Measurements from ENCODE around the gene SLC1A2.

Gene SLC1A2

DNA sequence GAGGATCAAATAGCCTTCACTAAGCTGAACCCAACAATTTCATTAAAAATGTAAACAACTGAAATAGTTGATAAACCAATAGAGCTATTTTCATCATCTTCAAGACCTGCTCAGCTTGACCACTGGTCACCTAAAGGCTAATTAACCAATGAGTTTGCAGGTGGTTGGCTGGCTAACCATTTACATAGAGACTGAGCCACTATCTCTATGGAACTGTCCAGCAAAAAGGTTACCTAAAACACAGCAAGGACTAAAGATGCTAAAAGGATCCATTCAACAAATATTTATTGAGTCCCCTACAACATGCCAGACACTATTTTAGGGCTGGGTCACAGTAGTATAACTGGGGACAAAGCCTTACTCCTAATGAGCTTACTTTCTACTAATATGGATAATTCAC is 156.6 kb downstream of the SLC1A2 start:
- no peak for DNase-seq

DNA sequence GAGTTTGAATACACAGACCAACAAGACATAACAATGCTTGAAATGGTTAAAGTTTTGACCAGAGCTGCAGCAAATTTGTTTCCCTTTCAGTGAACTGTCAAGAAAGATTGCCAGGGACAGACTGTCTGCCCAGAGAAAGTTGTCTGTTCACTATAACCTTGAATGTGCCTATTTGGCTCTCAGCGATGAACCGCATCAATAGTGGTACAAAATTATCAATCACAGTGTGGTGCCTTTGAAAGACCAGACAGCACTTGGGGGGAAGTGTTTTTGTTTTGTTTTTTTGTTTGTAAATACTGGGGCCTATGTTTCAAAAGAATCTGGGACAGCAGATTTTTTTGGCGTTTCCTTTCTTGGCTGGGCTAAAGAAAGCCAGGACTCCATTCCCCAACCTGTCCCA is 157.3 kb downstream of the SLC1A2 start:
- no peak for DNase-seq

DNA sequence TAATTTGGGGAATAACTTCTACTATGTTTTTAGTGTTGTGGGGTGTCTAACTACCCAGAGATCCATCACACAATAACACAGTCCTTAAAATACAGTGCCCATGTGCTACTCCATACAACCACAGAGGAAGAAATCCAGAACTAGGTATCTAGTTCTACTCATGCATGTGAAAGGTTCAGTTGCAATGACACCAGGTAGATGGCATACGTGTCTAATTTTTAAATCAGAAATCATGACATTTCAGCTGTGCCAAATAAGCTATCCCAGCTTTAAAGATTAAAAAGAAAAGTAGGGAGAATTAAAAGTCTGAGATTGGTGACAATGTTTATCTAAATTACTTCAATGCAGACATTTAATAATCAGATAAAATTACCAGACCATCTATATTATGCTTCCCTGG is 158.2 kb downstream of the SLC1A2 start:
- DNase-seq: no peak

DNA sequence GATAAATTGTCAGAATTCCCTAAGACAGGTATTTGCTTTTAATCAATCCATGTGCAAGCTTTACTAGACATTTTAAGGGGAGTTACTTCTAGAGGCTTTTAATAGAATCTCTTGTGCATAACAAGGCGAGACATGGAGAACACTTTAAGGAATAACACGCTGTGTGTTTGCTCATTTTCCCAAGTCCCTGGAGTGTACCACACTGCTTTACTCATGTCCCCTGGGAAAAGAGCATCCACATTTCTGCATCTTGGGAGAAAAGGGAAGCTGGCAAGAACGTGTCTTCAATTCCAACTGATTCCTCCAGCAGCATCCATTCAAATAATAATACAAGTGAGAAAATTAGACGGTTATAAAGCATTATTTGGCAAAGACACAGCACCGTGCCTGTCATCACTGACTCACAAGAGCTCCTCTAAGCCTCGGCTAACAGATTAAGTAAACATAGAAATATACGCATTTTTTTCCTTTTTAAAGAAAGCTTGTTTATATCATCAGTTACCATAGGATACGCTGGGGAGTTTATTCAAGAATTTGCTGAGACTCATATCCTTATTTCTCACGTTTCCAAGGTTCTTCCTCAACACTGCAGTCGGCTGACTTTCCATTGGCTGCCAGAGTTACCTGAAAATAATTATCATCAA is 158.9 kb downstream of the SLC1A2 start:
- DNase-seq: no peak

DNA sequence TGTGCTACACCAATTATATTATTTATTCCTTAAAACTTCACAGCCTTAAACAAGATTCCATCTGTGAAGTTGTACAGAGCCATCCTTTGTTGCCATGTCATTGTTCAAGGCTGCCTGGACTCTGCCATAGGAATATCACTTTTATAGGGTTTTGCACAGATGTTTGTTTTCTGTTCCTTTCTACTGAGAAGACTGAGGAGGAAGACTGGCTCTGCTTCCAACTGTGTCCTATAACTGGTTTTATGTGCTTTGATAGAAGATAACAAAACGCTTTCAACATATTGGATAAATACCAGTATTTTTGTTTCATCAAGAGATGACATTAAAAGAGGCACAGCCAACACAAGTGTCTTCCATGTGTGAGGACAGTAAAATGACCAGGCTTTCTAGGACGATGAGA is 159.8 kb downstream of the SLC1A2 start:
- no peak for DNase-seq

DNA sequence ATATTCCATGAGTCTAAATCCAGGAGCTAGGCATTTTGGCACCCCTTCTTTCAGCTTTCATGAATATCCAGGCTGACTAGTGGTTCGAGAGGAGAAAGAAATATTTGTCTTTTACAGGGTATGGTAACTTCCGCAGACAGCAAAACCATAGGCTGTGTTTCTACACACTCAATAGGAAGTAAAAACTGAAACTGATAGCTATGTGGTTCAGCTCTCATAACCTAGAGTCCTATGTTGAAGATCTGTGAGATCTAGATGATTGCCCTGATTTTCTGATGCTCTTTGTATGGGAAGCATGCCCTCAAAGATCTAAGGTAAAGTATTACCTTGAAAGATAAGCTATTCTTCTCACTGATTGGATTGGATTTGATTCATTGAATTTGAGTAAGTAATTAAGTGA is 162.1 kb downstream of the SLC1A2 start:
- no peak for DNase-seq

DNA sequence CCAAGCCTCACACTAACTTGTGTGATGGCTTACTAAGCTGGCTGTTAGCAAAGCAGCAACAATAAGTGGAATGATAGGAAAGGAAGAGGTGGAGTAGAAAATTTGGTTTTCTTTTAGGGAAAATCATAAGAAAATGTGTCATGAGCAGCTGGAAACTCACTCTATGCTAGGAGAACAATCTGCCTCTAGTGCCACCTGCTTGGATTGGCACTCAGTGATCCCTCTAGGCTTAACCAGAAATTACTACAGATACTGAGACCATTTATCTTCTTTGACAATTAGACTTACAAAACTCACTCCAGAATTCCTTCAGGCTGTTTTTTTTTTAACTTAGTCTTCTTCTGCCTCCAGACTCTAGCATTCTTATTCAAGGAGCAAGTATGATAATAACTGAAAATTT is 163.1 kb downstream of the SLC1A2 start:
- no peak for DNase-seq

DNA sequence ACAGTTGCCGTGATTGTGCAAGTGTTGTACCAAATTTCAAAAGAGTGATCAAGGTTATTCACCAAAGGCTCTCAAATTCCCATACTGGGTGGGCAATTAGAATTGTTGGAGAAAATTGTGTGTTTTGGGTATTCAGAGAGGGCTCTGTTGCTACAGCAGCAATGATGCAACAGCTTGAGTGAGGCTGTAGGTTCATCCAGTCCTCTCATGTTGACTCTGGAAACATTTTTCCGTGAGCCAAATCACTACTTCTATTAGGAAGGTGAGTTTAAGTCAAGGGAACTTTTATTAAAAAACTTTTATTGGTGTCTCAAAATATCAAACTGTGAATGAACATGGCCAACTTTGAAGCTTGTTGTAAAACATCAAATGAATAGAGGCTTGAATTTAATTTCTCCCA is 163.8 kb downstream of the SLC1A2 start:
- no peak for DNase-seq

DNA sequence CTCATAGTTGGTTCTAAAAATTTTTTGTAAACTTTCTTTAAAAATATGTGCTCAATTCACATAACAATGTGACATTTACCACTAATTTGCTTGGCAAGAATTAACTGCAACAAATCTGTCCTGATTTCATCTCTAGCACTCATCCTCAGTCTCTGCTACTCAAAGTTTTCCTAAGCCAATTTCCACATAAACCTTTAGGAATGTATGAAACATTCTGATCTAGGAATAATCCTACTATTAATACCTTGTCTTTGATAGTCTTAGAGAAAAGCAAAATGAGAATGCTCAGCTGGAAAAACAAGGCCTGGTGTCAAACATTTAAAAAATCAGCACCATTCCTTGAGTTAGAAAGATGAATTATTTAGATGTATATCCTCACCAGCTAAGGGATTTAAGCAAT is 166.1 kb downstream of the SLC1A2 start:
- DNase-seq: no peak

DNA sequence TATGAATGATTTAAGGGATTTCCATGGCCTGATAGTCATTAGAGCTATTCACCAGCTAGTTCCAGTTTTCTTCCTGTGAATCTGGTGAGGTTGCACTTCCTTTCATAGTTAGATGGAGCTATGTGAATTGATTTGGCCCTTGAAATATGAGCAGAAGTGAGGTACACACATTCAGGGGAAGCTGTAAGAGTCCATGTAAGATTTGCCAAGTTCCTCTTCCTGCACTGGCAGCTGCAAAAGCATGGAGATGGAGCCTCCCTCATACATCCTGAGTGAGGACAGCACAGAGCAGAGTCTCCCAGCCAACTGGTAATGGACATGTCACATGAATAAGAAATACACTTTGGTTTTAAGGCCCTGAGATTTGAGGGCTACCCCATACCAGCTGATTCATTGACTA is 168.7 kb downstream of the SLC1A2 start:
- no peak for DNase-seq

DNA sequence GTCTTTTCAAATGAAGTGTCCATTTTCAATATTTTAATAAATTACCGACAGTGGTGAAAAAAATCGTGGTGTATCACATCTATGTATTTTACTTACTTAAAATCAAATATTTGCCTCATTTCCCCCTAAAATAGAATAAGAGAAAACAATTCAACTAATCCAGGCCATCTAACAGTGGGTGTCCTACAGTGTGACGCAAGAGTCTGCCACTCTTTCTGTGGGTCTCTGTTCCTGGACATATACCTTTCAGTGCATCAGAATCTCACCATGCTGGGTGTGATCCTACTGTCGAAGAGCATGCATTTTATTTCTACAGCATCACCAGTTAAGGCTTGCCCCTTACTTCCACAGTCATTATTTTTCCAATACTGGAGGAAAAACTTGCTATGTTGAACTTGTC is 169.2 kb downstream of the SLC1A2 start:
- DNase-seq: no peak

DNA sequence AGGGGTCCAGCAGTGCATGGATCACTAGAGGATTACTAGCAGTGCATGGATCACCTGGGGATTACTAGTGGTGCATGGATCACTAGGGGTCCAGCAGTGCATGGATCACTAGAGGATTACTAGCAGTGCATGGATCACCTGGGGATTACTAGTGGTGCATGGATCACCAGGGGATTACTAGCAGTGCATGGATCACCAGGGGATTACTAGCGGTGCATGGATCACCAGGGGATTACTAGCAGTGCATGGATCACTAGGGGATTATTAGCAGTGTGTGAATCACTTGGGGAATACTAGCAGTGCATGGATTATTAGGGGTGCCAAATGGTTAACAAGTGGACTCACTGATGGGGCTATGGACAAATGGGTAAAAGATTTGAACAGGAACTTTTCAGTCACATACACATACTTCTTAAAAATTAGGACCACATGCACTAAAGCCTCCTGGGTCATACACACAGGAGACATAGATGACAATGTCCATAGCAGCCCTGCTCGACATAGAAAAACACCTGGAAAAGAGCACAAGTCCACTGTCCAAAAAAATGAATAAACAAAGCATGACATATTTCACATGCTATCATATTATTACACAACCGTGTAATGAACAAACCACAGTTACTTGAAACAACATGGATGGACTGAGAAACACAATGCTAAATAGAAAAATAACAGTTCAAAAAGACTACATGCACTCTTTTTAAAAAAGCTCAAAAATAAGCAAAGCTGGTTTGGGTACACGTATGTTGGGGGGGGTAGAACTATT is 170.6 kb downstream of the SLC1A2 start:
- no peak for DNase-seq

DNA sequence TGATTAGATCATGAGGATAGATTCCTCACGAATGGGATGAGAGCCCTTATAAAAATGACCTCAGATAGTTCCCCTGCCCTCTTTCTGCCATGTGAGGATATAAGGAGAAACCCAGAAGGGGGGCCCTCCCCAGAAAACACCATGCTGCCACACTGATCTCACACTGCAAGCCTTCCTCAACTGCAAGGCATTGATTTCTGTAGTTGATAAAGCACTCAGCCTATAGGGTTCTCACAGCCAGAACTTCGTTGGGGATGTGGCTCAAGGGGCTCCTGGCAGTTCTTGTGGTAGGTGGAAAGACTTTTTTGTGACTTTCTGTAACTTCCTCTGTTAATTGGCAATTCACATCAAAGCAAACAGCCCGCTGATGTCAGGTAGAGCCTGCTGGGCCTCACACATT is 171.5 kb downstream of the SLC1A2 start:
- DNase-seq: no peak

DNA sequence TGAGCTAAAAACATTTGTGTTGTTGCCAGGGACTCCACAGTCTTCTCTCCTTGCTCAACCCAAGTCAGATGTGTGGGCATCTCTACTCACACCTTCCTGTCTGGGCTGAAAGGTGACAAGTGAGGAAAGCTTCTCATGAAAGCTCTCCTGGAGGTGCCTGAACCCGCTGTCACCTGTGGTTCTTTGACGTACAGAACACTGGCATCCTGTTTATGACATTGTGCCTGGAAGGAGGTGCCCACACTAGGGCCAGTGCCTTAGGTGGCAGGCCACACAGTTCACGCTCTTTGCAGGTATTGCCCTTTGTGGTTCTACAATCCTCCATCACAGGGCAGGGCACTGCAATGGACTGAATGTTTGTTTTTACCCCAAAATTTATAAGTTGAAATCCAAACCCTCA is 171.9 kb downstream of the SLC1A2 start:
- no peak for DNase-seq

DNA sequence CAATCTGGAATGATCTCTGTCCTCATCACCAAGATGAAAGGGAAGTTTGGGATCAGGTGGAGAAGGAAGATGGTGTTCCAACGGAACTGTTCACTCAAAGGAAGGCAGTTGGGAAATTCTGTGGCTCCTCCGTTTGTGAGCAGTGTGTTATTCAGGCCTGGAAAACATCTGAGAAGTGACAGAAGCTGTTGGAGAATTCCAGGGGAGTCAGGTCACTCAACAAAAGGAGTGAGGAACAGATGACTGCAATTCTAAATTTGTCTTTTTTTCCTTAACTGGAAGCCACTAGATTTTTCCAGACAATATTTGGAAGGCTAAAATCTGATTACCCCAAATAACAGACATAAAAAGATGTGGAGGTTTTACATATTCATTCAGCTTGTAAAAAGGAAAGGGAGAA is 172.6 kb downstream of the SLC1A2 start:
- no peak for DNase-seq

DNA sequence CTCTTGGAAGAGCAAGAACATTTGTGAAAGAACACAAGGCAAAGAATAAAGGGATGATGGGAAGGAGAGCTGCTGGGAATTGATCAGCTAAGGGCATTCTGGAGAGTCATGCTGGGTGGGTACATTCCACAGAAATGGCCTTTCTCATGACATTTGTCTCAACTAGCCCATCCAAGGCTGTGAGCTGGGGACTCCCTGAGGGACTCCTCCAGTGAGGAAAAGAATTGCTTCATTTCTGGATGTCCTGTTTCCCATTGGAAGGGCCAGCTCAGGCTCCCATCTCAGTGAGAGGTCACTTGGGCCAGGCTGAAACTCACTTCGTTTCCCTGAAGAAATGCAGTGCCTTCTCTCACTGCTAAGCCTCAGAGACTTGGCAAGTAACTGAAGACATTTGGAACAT is 173.6 kb downstream of the SLC1A2 start:
- no peak for DNase-seq

DNA sequence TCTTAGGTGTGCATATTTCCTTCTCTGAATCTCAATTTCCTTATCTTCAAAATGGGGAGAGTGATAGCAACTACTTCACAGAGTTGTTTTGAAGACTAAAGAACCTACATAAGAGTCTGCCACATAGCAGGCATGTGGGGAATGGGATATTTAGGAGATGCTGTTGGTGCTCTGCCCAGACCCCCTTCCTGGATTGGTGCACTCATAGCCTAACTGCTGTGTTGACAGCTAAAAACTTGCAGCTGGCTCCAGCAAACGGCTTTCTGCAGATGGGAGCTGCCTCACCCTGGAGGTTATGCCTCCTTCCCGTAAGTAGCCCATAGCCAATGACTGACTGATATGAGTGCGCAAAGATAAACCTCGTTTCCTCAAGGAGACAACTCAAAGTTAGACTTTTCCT is 174.3 kb downstream of the SLC1A2 start:
- DNase-seq: no peak

DNA sequence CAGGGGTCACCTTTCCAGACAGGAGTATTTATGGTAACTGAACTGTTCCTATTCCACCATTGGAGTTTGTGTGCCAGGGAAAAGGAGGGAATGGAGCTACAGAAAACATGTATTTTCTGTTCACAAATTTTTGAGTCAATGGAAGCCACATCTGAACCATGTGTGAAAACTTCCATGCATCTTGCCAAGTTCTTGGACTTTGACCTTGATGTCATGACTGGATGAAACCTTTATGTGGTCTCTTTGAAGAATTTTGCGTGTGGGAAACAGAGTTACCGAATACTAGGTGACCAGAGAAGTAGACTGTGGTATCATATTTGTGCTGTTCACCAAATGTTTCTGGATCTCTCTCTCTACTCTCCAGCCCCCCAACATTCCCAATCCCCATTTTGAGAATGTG is 175.6 kb downstream of the SLC1A2 start:
- DNase-seq: no peak

DNA sequence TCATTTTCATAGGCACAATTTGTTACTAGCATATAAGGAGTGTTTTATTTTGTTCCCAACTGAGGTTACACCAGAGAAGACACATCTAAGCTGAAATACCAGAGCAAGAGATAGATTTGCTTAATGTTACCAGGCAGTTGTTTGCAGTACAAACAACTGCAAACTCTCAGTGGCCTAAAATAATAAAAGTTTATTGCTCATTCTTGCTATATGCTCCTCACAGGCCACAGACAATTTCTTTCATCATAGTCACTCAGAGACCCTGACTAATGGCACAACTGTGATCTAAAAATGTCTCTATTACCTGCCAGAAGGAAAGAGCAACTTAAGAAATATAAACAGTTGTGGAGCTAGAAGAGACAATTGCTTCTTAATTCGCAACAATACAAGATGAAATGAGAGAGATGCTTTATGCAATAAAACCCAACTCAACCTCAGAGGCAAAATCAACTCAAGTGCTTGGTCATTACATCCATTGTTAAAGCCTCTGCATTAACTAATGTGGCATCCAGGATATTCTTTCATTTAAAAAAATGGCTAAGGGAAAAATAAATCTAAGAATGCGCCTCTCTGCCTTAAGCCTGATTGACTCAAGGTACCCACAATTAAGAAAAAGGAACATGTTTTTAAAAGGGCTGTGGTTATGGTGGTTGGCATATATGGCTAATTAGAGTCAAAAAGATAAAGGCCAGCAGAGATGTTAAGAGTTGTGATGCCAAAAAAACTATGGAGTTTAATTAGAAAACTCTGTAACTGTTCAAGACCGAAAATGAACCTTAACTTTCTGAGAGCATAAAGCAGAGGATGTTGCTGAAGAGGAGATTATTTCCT is 176.7 kb downstream of the SLC1A2 start:
- no peak for DNase-seq

DNA sequence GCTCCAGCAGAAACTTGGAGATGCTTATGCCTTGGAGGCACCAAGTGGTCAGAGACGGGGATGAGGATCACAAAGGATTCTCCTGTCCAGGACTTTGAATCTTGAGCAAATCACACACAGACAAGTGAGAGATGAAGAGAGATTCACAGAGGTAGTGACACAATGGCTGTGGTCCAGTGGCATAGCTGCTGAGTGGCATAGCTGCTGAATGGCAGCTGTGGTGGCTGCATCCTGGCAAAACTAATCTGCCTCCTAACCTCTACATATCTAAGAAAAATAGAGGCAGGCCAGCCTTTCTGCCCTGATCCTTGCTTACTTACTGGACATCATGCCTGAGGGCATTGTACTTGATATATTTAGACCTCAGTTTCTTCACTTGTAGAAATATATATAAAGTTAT is 177.8 kb downstream of the SLC1A2 start:
- DNase-seq: no peak

DNA sequence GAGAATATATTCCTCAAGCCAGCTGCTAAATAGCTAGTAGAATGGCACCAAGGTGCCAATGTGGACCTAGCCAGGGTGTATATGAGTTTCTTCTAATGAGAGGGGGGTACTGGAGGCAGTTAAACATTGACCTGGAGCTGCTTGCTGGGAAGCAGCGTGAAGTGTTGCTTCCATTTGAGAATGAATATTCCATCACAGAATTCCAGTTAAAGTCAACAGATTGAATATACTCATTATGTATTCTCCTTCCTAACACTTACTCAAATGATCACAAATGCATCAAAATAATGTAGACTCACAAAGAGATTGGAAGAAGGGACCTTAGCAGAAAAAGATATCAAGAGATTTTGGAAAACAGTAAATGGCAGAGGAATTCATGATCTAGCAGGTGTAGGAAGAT is 178.3 kb downstream of the SLC1A2 start:
- DNase-seq: no peak

DNA sequence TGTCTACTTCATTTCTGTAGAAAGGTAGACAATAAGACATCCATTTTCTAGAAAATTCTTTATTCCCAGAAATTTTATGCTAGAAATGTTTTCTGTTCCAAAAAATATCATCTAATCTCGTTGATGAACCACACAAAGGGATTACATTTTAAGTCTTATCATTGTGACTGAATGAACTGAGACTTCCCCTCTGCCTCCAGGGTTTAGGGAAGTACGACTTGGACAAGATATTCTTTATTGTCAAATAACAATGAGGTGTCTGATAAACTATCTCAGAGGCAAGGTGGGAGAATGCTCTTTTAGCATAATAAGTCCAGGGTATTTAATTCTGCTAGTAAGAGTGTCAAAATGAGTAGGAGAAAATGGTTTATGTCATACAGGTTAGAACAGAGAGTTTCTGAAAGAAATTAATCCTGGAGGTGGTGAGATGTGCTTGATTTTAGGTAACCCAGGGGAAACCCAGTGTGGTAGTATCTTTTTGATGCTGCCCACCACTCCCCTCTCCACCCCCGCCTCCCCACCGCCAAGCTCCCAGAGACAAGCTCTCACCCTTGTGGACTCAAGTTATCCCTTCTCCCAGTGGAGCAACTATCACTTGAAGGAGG is 179.8 kb downstream of the SLC1A2 start:
- DNase-seq: no peak

DNA sequence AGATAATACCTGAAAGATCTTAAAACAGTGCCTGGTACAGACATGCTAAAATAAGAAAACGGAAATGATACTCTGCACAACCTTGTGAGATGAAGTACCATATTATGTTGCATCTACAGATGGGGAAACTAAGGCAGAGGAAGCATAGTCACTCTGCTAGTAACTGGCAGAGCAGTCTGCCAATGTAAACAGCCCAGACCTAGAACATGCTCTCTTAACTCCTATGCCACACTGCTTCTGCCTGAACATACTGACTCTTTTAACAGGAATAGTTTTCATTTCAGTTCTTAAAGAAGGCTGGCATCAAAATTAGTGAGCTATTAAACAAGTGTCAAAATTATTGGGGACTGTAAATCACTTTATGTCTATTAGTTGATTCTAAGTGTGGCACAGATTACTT is 180.5 kb downstream of the SLC1A2 start:
- DNase-seq: no peak
